GM13977 (cell line): ENCODE data around the gene SBF1.

Source experiments
- DNase-seq: peaks from one replicate; pipeline ENCODE4 v3.0.0; 2012; ENCODE audit warnings: low spot score
- in situ Hi-C: fragments of 300-500 bp; cut with MboI; formaldehyde crosslinking; loops from one replicate; pipeline ENCODE4 v1.12.0; 2022; ENCODE audit warnings: low sequenced_read_pairs, low pct_unique_long_range_greater_than_20kb, mixed read lengths, inconsistent platforms; ENCODE audit not compliant: unreplicated experiment
- TF ChIP-seq, protein P1 (sequence below): IDR thresholded peaks from 2 replicates; pipeline ENCODE4 v1.5.1; 2012; ENCODE audit warnings: mild to moderate bottlenecking, control low read depth; ENCODE audit not compliant: insufficient read depth; ENCODE audit errors: extremely low read depth, missing control alignments

Gene SBF1

DNA sequence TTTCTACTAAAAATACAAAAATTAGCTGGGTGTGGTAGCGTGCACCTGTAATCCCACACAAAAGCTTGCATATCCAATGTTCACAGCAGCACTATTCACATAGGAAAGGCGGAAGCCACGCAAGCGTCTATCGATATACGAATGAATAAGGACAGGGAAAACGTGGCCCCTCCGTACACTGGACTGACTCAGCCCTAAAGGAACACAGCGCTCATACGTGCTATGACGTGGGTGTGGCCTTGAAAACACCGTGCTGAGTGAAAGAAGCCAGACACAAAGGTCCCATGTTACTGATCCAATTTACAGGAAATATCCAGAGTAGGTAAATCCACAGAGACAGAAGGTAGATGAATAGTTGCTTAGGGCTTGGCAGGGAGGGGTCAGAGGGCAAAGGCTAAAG, 25.6 kb upstream of the SBF1 start:
- in situ Hi-C loops: no loop called here
- TF ChIP-seq, protein P1, sequence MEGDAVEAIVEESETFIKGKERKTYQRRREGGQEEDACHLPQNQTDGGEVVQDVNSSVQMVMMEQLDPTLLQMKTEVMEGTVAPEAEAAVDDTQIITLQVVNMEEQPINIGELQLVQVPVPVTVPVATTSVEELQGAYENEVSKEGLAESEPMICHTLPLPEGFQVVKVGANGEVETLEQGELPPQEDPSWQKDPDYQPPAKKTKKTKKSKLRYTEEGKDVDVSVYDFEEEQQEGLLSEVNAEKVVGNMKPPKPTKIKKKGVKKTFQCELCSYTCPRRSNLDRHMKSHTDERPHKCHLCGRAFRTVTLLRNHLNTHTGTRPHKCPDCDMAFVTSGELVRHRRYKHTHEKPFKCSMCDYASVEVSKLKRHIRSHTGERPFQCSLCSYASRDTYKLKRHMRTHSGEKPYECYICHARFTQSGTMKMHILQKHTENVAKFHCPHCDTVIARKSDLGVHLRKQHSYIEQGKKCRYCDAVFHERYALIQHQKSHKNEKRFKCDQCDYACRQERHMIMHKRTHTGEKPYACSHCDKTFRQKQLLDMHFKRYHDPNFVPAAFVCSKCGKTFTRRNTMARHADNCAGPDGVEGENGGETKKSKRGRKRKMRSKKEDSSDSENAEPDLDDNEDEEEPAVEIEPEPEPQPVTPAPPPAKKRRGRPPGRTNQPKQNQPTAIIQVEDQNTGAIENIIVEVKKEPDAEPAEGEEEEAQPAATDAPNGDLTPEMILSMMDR: no peak
- no peak for DNase-seq

DNA sequence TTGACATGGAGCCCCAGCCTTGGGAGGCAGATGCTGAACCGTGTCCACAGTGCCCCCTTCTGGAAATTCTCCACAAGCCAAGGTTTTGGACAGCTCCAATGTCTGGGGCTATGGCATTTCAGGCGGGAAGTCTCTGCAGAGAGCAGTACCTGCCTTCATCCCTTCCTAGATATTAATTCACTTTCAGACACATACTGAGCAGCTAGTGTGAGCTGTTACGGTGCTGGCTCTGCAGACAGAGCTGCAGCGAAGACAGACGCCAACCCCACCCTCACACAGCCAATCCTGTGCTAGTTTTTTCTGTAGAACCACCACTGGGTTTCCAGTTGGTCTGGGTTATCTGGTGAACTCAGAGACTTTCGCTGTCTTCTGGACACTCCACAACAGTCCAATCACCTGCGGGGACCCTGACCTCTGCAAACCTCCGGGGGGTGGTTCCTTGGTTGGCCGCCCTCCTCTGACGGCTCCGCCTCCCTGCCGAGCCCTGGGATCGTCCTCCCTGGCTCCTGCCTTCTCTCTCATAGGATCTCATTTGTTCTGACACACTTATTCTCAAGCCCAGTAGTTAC, 23.6 kb upstream of the SBF1 start:
- TF ChIP-seq, protein P1: peak; percentile 79
- peak; percentile 77 for DNase-seq
- in situ Hi-C loops: loop anchor here (10.0 kb wide), 1 partner anchor 244 kb away; the partner anchor contains the start of gene HDAC10

DNA sequence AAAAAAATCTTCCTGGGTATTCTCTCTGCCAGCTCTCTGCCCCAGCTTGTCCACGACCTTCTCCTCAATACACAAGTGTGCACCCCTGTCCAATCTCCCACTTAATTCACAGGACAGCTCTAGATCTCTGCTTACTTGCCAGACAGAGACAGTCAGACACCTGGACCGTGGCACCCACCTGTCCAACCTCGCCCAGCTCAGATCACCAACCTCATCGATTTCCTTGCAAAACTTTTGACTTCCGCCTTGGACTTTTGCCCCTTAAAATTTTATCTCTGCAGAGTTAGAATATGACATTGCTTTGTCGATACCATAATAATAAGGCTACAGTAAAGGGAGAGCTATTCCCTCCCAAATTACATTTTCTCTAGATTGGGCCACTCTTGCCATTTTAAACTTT, 22.3 kb upstream of the SBF1 start:
- TF ChIP-seq, protein P1: no peak
- in situ Hi-C loops: loop anchor here (10.0 kb wide), 1 partner anchor 242 kb away; the partner anchor contains the start of gene HDAC10
- DNase-seq: no peak

DNA sequence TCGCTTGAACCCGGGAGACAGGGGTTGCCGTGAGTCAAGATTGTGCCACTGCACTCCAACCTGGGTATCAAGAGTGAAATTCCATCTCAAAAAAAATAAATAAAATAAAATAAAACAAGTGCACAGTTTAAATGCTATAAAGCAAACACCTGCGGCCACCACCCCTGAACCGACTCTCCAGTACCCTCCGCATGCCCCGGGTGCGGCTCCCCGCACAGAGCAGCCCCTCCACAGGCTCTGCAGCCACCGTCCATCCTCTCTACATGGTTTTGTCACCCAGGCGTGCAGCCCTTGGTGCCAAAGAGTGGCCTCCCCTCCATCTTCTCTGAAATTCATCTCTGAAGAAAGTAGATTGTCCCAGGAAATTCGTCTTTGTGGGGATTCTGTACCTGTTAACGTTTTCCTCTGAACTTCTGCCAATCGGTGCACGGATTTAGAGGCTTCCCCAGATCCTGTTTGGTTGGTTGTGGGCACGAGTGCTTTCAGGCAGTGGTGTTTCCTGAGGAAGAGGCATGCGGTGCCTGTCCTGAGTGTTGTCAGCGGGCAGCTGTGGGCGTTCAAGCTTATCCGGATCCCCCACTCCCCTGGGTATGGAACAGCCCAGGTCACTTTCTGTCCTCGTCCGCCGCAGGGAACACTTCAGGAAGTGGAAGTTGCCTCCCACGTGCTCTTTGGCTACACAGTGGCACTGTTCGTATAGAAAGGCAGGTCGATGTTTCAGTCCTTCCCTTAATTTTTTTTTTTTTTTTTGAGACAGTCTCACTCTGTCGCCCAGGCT, 15.9 kb upstream of the SBF1 start:
- in situ Hi-C loops: loop anchor here (10.0 kb wide), 1 partner anchor 236 kb away; the partner anchor contains the start of gene HDAC10
- no peak for DNase-seq
- TF ChIP-seq, protein P1: no peak

DNA sequence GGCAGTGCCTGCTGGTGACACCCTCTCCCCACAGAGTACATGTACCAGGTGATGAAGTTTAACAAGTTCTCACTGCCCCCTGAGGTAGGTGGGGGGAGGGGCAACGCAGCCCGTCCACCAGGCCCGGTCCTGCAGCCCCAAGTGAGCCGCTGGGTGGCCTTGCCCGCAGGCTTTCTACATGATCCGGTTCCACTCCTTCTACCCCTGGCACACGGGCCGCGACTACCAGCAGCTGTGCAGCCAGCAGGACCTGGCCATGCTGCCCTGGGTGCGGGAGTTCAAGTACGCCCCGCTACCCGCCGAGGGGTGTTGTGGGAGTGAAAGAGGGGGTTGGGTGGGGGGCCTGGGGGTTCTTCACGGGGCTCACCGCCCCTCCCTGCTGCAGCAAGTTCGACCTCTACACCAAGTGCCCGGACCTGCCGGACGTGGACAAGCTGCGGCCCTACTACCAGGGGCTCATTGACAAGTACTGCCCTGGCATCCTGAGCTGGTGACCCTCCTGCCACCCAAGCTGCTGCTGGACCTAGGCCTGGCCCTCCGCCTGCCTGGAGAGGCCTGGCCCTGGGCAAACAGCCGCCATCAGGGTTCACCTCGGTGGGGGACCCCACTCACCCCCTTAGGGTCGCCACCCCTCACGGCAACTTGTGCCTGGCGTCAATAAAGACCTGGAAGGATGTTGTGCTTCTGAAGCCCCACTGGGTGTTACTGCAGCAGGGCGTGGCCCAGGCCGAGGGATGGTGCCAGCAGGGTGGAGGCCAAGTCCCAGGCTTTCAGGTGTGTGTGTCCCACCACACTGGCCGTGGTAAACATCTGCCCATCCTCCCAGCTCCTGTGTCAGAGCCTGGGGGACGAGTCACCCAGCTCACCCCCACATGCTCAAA, 14.8 kb upstream of the SBF1 start:
- TF ChIP-seq, protein P1: no peak
- in situ Hi-C loops: loop anchor here (10.0 kb wide), 1 partner anchor 235 kb away; the partner anchor contains the start of gene HDAC10
- no peak for DNase-seq

DNA sequence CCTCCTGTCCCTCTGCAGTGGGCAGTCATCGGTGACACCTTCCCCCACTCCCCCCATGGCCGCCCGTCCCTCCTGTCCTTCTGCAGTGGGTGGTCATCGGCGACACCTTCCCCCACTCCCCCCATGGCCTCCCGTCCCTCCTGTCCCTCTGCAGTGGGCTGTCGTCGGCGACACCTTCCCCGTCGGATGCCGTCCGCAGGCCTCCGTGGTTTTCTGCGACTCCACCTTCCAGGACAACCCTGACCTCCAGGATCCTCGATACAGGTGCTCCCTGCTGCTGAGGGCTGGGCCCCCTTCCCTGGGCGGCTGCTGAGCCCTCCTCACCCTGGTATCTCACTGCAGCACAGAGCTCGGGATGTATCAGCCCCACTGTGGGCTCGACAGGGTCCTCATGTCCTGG, 14.1 kb upstream of the SBF1 start:
- TF ChIP-seq, protein P1: no peak
- DNase-seq: no peak
- in situ Hi-C loops: no loop called here
